HG02642 (cell line): ENCODE data around the gene OTOP1.
"Not testable (repeated sequence)": the region's sequence is repeated elsewhere in the genome, so short reads cannot be mapped to it uniquely, and the experiment has no call there.

ENCODE experiments used
- ATAC-seq: cut with Tn5 transposase; IDR thresholded peaks from one replicate; pipeline ENCODE4 v1.9.1; 2021; ENCODE audit warnings: mild to moderate bottlenecking; ENCODE audit not compliant: unreplicated experiment, poor library complexity

Gene OTOP1

DNA sequence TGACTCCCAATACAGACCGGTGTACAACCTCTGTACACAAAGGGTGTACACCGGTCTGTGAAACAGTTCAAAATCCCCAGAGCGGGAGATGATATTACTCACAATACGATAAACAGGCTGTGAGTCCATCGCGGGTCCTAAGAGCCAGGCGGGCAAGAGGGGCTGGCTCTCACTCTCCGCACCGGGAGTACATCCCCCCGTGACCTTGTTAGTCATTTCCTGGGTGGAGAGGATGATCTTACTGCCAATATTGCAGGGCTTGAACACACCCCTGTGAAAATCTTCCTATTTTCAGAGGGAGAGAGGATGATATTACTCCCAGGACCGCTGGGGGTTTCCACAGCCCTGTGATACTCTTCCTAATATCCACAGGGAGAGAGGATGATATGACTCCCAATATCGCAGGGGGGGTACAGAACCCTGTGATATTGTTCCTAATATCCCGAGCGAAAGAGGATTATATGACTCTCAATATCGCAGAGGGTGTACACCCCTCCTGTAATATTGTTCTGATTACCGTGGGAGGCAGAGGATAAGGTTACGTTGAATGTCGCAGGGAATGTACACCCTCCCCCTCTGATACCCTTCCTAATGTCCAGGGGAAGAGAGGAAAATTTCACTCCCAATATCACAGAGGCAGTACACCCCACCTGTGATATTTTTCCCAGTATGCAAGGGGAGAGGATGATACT lies 60.9 kb downstream of the OTOP1 start:
- not testable (repeated sequence) for ATAC-seq

DNA sequence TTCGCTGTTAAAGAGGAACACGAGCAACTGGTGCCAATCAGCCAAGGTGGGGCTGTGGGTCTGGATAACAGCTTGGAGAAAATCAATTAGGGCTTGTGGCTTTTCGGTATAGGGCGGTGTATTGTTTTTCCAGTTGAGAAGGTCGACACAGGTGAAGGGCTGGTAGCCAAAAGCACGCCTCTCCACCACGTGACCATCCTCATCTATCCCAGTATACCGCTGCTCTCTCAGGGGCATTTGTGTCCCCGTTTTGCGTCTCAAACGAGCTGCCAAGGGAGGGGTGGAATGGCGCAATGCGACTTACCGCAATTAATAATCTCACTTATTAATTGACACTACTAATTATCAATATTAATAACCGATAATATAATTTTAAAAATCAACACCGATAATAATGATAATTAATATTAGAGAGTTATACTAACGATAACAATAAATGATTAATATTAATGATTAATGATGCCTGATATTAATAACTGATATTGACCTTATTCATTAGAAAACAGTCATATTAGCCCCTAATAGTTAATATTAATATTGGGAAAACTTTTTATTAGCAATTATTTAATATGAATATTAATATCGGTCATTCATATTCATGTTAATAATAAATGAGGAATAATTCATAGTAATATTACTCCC lies 62.1 kb downstream of the OTOP1 start:
- not testable (repeated sequence) for ATAC-seq

DNA sequence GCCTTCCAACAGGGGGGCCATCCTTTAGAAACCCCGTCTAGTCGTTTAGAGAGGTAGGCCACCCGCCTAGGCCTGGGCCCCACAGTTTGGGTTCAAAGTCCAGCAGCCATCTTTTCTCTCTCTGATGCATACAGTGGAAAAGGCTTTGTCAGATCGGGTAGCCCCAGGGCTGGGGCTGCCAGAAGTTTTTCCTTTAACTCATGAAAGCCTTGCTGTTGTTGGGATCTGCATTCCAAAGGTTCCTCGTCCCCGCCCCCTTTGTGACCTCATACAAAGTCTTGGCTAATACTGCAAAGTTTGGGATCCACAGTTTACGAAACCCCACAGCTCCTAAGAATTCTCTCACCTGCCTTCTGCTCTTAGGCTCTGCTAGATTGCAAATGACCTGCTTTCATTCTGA lies 64.5 kb downstream of the OTOP1 start:
- ATAC-seq: not testable (repeated sequence)

GRCh38 chr4:4160956-4161665 lies 65.6 kb downstream of the OTOP1 start:
- not testable (repeated sequence) for ATAC-seq

DNA sequence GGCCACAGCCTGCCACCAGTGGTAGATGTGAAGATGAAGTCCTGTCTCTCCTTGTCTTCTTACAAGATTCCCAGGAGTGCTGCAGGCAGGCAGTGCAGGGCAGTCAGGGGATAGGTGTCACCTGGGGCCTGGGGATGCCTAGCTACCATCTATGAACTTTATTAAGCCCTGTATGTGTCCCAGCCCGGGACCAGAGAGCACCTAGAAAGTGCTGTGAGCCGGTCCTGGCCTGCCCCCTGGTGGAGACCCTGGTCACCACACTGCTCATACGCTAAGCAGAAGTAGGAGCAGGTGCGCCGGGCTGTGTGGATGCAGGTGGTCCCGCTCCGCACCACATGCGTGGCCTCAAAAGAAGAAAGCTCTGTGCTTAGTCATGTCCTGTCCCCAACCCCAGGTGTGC lies 81.1 kb downstream of the OTOP1 start:
- ATAC-seq: not testable (repeated sequence)

DNA sequence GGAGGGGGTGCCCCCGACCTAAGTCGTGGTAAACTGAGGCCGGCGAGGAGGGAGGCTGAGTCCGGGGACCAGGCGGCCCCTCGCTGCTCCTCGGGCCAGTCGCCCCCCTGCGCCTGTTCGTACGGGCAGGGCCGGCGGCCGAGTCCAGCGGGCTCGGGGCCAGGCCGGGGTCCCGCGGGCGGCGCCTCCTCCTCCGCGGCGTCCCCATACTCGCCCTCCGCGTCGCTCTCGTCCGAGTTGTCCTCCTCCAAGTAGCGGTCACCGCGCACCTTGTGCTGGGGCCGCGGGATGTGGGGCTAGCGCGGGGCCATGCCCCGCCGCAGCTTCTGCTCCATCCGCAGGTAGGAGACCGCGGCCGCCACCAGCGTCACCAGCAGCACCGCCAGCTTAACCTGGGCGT lies 83.4 kb downstream of the OTOP1 start:
- ATAC-seq: not testable (repeated sequence)

GRCh38 chr4:4142679-4143078 lies 84.0 kb downstream of the OTOP1 start:
- ATAC-seq: not testable (repeated sequence)

DNA sequence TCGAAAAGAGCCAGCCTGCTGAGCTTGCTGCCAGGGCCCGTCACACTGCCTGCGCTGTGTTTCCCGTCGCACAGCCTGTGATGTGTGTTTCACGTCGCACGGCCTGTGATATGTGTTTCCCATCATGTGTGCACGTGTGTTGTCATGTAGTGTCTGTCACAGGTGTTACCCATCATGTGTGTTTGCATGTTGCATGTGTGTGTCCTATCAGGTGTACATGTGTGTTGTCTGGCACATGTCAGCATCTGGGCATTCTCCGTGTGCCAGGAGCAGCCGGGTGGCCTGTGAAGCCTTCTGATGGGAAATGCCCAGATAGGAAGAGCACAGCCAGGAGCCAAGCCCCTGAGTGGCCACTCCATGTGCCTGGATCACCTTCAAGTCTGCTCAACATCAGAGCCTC lies 85.5 kb downstream of the OTOP1 start:
- not testable (repeated sequence) for ATAC-seq
